PC-3 (cell line): ENCODE results near the gene FOXO3B.
"Not testable (repeated sequence)": the region's sequence is repeated elsewhere in the genome, so short reads cannot be mapped to it uniquely, and the experiment has no call there.

ENCODE experiments used
- EZH2 ChIP-seq: fragments of 300-600 bp; sonication (generic); IDR thresholded peaks from one replicate; pipeline ENCODE4 v1.6.1; 2017; ENCODE audit warnings: antibody characterized with exemption, mild to moderate bottlenecking, low read length; ENCODE audit not compliant: unreplicated experiment
- TF ChIP-seq, protein P1 (sequence below): fragments of 300-600 bp; sonication (generic); conservative IDR thresholded peaks from 2 replicates; pipeline ENCODE4 v1.5.1; 2017; ENCODE audit warnings: antibody characterized with exemption, low read depth, mild to moderate bottlenecking, low read length

DNA sequence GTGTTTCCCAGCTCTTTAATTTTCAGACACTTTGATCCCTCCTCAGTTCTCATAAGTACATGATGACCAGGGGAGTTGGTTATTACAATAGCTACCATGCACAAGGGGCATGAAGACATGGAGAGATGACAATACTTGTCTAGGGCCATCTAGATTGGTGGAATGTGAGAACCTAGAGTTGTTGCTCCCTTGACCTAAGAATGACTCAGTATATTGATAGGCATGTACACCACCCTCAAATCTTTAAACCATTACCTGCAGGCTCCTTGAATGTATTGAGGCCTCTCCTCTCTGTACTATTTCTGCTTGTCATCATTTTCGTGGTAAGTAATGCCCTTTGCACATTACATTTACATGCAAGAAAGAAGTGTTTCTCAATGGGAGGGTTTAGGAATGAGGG, 41.4 kb upstream of the FOXO3B start:
- TF ChIP-seq, protein P1, sequence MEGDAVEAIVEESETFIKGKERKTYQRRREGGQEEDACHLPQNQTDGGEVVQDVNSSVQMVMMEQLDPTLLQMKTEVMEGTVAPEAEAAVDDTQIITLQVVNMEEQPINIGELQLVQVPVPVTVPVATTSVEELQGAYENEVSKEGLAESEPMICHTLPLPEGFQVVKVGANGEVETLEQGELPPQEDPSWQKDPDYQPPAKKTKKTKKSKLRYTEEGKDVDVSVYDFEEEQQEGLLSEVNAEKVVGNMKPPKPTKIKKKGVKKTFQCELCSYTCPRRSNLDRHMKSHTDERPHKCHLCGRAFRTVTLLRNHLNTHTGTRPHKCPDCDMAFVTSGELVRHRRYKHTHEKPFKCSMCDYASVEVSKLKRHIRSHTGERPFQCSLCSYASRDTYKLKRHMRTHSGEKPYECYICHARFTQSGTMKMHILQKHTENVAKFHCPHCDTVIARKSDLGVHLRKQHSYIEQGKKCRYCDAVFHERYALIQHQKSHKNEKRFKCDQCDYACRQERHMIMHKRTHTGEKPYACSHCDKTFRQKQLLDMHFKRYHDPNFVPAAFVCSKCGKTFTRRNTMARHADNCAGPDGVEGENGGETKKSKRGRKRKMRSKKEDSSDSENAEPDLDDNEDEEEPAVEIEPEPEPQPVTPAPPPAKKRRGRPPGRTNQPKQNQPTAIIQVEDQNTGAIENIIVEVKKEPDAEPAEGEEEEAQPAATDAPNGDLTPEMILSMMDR = not testable (repeated sequence)
- not testable (repeated sequence) for TF ChIP-seq EZH2
